Vagina (tissue), 2 donors: Measurements from ENCODE around the gene ANO9.

Experiments
- POLR2A ChIP-seq, 2 donors: fragments of 450-650 bp; IDR thresholded peaks; one replicate each; pipeline ENCODE4 v1.6.1; 2017; ENCODE audit warnings: antibody characterized with exemption in 2 of 2, mild to moderate bottlenecking in 2 of 2, moderate library complexity in 2 of 2
- POLR2AphosphoS5 ChIP-seq, 2 donors: sonication (generic); formaldehyde crosslinking; IDR thresholded peaks; one replicate each; pipeline ENCODE4 v1.9.0; 2017; ENCODE audit warnings: antibody characterized with exemption in 2 of 2, mild to moderate bottlenecking in 2 of 2, low read depth in 1 of 2; ENCODE audit not compliant: insufficient read depth in 1 of 2
- TF ChIP-seq, protein P1 (sequence below), 3 experiments: fragments of 450-650 bp in 2 of 3; fragments of 200-600 bp in 1 of 3; sonication (generic) in 1 of 3; IDR thresholded peaks; one replicate each; pipeline ENCODE4 v1.5.1; 2017 to 2019; ENCODE audit warnings: antibody characterized with exemption in 3 of 3, mild to moderate bottlenecking in 2 of 3, moderate library complexity in 2 of 3

DNA sequence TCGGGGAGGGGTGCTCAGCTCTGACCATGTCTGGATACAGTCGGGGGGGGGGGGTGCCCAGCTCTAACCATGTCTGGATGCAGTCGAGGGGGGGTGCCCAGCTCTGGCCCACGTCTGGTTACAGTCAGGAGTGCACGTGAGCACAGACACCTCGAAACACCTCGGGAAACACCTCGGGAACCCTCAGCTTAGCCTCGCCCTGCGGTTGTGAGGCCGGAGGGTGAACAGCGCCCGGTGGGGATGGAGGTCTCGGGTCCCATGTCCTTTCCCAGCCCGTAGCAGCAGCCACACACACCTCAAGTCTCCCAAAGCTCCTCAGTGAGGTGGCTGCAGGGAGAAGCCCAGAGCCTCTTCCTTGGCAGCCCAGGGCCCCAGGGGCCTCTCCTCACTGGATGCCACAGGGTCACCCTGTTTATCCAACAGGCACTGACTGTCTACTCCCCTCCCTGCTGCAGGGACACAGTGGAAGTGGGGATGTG lies 29.1 kb downstream of the ANO9 start:
- TF ChIP-seq, protein P1, sequence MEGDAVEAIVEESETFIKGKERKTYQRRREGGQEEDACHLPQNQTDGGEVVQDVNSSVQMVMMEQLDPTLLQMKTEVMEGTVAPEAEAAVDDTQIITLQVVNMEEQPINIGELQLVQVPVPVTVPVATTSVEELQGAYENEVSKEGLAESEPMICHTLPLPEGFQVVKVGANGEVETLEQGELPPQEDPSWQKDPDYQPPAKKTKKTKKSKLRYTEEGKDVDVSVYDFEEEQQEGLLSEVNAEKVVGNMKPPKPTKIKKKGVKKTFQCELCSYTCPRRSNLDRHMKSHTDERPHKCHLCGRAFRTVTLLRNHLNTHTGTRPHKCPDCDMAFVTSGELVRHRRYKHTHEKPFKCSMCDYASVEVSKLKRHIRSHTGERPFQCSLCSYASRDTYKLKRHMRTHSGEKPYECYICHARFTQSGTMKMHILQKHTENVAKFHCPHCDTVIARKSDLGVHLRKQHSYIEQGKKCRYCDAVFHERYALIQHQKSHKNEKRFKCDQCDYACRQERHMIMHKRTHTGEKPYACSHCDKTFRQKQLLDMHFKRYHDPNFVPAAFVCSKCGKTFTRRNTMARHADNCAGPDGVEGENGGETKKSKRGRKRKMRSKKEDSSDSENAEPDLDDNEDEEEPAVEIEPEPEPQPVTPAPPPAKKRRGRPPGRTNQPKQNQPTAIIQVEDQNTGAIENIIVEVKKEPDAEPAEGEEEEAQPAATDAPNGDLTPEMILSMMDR (IDR thresholded peaks at IDR 0.05): no peak
- no peak for TF ChIP-seq POLR2AphosphoS5 (IDR thresholded peaks at IDR 0.05; ENCODE audit: insufficient read depth in 1 of 2, low read depth in 1 of 2)
- TF ChIP-seq POLR2A (IDR thresholded peaks at IDR 0.05): no peak
